LNCaP clone FGC (cell line): ENCODE measurements around the gene TTPAL.
A peak's percentile ranks its signal among the peaks of the same experiment; 100 is the strongest.

Experiments
- DNase-seq: peaks from one replicate; pipeline ENCODE4 v3.0.0-alpha.2; 2011; ENCODE audit warnings: low read depth
- H3K4me3 ChIP-seq: 2 replicates; pipeline ENCODE4 v1.5.1; 2011; ENCODE audit warnings: mild to moderate bottlenecking, low read depth, low read length, control low read depth
- CTCF ChIP-seq: IDR thresholded peaks from 2 replicates; pipeline ENCODE4 v1.5.1; 2012; ENCODE audit warnings: mild to moderate bottlenecking; ENCODE audit not compliant: control insufficient read depth, insufficient read depth; ENCODE audit errors: extremely low read depth

Gene TTPAL

GRCh38 chr20:44475694-44476560, at the start of gene TTPAL:
TTPAL (plus strand) TSS chr20:44475874; CDS start chr20:44480000, 4,126 bp downstream.
- DNase-seq = peak; percentile 53
- peak; percentile 48 for TF ChIP-seq CTCF
- H3K4me3 ChIP-seq = peak within 1 kb of the TSS; percentile 85

- TF ChIP-seq CTCF = no peak
- H3K4me3 ChIP-seq = no peak overlapping the region
- DNase-seq = no peak
These were observed 49.8 kb upstream of the TTPAL start for GRCh38 chr20:44425923-44426322.

- no peak for TF ChIP-seq CTCF
- no peak overlapping the region for H3K4me3 ChIP-seq
- no peak for DNase-seq
These were observed 48.5 kb upstream of the TTPAL start for GRCh38 chr20:44426879-44427790.

GRCh38 chr20:44427804-44428173, 47.9 kb upstream of the TTPAL start:
- no peak for DNase-seq
- no peak for TF ChIP-seq CTCF
- H3K4me3 ChIP-seq = no peak overlapping the region

GRCh38 chr20:44428174-44429016, 47.3 kb upstream of the TTPAL start:
- no peak for TF ChIP-seq CTCF
- no peak for DNase-seq
- no peak overlapping the region for H3K4me3 ChIP-seq

- no peak for DNase-seq
- no peak for TF ChIP-seq CTCF
These were observed 46.7 kb upstream of the TTPAL start for GRCh38 chr20:44429017-44429339.

More at GRCh38 chr20:44429017-44429339, 46.7 kb upstream of the TTPAL start:
- H3K4me3 ChIP-seq = no peak overlapping the region
